Urothelium cell line (cell line): ENCODE data around the gene LDLRAD4.

Source experiments
- DNase-seq: peaks from one replicate; pipeline ENCODE4 v3.0.0; 2011; ENCODE audit warnings: low spot score, mixed read lengths
- FAIRE-seq: peaks from 2 replicates; lab custom pipeline; 2011; peaks lifted over from hg19 to GRCh38; lab: Jason Lieb, UNC

The LDLRAD4 gene

GRCh38 chr18:13226533-13227144, 8.1 kb downstream of the LDLRAD4 start:
- FAIRE-seq (no peak), DNase-seq (no peak)

- no peak for FAIRE-seq
- no peak for DNase-seq
Observed at GRCh38 chr18:13227910-13228309, 9.3 kb downstream of the LDLRAD4 start.

- peak; percentile 86 for FAIRE-seq
- no peak for DNase-seq
Observed at GRCh38 chr18:13229001-13229671, 10.6 kb downstream of the LDLRAD4 start.

GRCh38 chr18:13231151-13231550, 12.6 kb downstream of the LDLRAD4 start:
- FAIRE-seq (peak; percentile 95), DNase-seq (no peak)

GRCh38 chr18:13232086-13232917, 13.7 kb downstream of the LDLRAD4 start:
- DNase-seq: no peak
- peak; percentile 94 for FAIRE-seq

GRCh38 chr18:13232971-13233786, 14.6 kb downstream of the LDLRAD4 start:
- FAIRE-seq (no peak), DNase-seq (no peak)

- peak; percentile 98 for FAIRE-seq
Observed at GRCh38 chr18:13233787-13234783, 15.5 kb downstream of the LDLRAD4 start.

GRCh38 chr18:13235421-13235831, 16.9 kb downstream of the LDLRAD4 start:
- peak; percentile 91 for FAIRE-seq

More at GRCh38 chr18:13233787-13234783, 15.5 kb downstream of the LDLRAD4 start:
- no peak for DNase-seq

GRCh38 chr18:13235981-13236380, 17.4 kb downstream of the LDLRAD4 start:
- peak; percentile 74 for DNase-seq
- FAIRE-seq: no peak

More at GRCh38 chr18:13235421-13235831, 16.9 kb downstream of the LDLRAD4 start:
- peak; percentile 87 for DNase-seq

- no peak for FAIRE-seq
Observed at GRCh38 chr18:13236411-13236810, 17.9 kb downstream of the LDLRAD4 start.

GRCh38 chr18:13237073-13237472, 18.5 kb downstream of the LDLRAD4 start:
- DNase-seq (no peak), FAIRE-seq (peak; percentile 92)

More at GRCh38 chr18:13236411-13236810, 17.9 kb downstream of the LDLRAD4 start:
- DNase-seq: no peak

- no peak for FAIRE-seq
- DNase-seq: no peak
Observed at GRCh38 chr18:13237641-13238040, 19.1 kb downstream of the LDLRAD4 start.

- no peak for DNase-seq
- FAIRE-seq: peak; percentile 74
Observed at GRCh38 chr18:13239171-13239956, 20.8 kb downstream of the LDLRAD4 start.

GRCh38 chr18:13240060-13240725, 21.6 kb downstream of the LDLRAD4 start:
- no peak for DNase-seq
- FAIRE-seq: peak; percentile 99

- DNase-seq: no peak
- FAIRE-seq: peak; percentile 92
Observed at GRCh38 chr18:13241083-13241892, 22.7 kb downstream of the LDLRAD4 start.

- FAIRE-seq (no peak), DNase-seq (no peak)
Observed at GRCh38 chr18:13241893-13242175, 23.3 kb downstream of the LDLRAD4 start.

GRCh38 chr18:13242797-13243196, 24.2 kb downstream of the LDLRAD4 start:
- FAIRE-seq: peak; percentile 65
- no peak for DNase-seq
